ENCODE data around the gene SPTBN4.
"Not testable (repeated sequence)": the region's sequence is repeated elsewhere in the genome, so short reads cannot be mapped to it uniquely, and the experiment has no call there.

The SPTBN4 gene

DNA sequence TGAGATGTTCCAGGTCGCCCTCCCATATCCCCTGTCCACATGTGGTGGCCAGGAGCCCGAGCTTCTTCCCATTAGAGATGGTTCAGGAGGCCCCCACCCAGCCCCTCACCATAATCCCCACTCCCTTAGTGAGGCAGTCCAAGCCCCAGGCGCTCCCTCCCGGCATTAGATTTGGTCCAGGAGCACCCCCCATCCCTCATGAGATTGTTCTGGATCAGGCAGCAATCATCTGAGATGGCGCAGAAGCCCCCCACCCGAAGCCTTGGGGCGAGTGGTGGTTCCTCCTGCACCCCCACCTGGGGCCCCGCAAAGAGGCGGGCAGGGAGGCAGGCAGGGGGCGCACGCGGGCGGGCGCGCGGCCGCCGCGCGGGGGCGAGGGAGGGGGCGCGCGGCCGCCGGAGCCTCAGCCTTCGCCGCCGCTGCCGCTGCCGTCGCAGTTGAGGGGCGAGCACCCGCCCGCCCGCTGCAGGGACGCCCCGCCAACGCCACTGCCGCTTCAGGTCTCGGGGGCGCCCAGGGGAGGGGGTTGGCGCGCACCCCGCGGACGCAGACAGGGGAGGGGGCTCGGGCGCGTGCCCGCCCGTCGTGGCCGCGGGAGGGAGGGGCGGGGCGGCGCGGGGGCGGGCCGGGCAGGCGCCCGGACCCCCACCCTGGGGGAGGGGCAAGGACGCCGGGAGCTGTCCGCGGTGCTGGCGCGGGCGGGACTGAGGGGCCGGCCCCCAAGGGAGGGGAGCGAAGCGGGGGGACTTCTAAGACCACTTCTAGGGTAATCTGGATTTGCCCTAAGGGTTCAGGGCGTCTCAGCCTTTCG lies 63.5 kb downstream of the SPTBN4 start:
- no peak overlapping the region for H3K4me3 ChIP-seq (ENCODE audit: low read length)
- no peak for TF ChIP-seq ZNF274 (IDR thresholded peaks at IDR 0.05; ENCODE audit: low read depth, low read length)

DNA sequence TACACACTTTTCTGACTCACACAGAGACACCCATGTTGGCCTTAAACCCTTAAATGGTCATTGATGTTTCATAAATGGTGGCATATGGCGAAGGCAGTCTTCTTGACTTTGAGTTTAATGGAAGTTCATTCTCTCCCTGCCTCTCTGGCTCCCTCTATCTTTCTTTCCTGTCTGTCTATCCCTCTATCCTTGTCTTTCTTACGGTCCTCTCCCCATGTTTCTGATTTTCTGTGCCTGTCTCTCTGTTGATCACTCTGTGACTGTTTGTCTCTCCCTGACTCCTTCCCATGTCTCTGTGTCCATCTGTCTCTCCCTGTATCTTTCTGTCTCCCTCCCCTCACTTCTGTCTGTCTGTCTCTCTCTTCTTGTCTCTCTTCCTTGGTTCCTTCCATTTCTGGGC lies 66.7 kb downstream of the SPTBN4 start:
- TF ChIP-seq ZNF274 (IDR thresholded peaks at IDR 0.05; ENCODE audit: low read depth, low read length) = no peak
- H3K4me3 ChIP-seq (ENCODE audit: low read length) = no peak overlapping the region

DNA sequence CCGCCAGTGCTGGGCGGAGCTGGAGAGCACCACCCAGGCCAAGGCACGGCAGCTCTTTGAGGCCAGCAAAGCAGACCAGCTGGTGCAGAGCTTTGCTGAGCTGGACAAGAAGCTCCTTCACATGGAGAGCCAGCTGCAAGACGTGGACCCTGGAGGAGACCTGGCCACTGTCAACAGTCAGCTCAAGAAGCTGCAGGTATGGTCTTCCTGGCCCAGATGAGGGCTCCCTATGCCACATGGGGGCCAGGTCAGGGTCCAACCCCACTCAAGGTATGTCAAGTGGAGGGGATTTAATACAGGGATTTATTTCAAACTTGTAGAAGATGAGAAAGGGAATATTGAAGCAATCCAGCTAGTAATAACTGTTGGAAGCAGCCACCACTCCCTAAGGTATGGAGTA lies 67.3 kb downstream of the SPTBN4 start:
- TF ChIP-seq ZNF274 (IDR thresholded peaks at IDR 0.05; ENCODE audit: low read depth, low read length) = no peak
- H3K4me3 ChIP-seq (ENCODE audit: low read length) = no peak overlapping the region

DNA sequence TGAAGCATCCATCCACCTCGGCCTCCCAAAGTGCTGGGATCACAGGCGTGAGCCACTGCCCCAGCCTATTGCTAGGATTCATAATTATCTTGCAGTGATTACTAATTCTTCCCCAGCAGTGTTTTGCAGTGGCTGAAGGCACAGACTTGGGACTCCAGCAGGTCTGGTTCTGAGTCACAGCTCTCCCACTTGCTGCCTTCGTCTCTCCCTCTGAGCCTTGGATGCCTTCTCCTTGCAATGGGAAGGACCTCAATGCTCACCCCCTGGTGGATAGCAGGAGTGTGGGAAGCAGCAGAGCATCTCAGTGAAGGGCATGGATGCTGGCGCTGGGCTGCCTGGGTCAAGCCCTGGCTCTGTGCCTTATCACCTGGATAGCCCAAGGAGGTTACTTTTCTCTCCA lies 72.3 kb downstream of the SPTBN4 start:
- H3K4me3 ChIP-seq (ENCODE audit: low read length) = no peak overlapping the region
- no peak for TF ChIP-seq ZNF274 (IDR thresholded peaks at IDR 0.05; ENCODE audit: low read depth, low read length)

DNA sequence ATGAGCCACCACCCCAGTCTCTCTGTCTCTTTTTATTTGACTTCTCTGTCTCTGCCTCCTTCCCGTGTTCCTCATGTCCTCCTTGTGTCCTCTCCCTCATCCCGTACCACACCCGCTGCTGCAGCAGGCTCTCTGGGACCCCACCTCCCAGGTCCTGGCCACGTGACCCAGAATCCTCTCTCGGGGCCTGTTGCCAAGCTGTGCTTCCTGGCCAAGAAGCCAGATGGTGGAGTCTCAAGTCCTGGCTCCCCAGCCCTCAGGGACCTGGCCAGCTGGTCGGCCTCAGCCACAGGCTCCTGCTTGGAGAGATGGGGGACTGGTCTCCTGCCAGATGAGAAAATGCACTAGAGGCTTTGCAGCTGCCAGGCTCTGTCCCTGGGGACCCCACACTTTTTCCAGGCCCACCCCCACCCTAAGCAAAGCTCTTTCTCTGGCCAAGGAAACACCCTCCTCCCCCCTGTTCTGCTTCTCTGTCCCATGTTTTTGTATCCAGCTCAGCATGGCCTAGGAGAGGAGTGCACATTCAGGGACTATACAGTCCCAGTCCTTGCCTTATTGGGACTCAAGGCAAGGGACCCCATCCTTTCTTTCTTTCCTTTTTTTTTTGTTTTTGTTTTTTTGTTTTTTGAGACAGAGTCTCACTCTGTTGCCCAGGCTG lies 75.5 kb downstream of the SPTBN4 start:
- no peak for TF ChIP-seq ZNF274 (IDR thresholded peaks at IDR 0.05; ENCODE audit: low read depth, low read length)
- no peak overlapping the region for H3K4me3 ChIP-seq (ENCODE audit: low read length)

DNA sequence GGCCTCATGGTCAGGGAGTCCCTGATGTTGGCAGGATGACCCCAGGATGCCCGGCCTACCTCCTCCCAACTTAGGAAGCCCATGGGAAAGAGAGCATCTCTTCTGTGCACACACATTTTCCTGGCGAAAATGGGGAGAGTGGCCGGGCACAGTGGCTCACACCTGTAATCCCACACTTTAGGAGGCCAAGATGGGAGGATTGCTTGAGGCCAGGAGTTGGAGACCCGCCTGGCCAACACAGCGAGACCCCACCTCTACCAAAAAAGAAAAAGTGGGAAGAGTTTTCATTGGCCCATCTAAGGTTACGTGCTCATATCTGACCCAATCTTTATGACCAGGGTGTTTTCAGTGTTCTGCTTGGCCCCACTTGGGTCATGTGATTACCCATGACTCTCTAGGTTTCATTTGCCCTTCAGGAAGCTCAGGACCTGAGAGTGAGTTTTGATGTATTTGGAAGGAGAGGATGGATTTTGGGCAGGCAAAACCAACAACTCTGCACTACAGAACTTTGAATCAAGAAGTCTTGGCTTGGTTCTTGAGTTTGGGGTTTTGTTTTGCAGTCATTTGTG lies 76.3 kb downstream of the SPTBN4 start:
- H3K4me3 ChIP-seq (ENCODE audit: low read length) = no peak overlapping the region
- TF ChIP-seq ZNF274 (IDR thresholded peaks at IDR 0.05; ENCODE audit: low read depth, low read length) = no peak

DNA sequence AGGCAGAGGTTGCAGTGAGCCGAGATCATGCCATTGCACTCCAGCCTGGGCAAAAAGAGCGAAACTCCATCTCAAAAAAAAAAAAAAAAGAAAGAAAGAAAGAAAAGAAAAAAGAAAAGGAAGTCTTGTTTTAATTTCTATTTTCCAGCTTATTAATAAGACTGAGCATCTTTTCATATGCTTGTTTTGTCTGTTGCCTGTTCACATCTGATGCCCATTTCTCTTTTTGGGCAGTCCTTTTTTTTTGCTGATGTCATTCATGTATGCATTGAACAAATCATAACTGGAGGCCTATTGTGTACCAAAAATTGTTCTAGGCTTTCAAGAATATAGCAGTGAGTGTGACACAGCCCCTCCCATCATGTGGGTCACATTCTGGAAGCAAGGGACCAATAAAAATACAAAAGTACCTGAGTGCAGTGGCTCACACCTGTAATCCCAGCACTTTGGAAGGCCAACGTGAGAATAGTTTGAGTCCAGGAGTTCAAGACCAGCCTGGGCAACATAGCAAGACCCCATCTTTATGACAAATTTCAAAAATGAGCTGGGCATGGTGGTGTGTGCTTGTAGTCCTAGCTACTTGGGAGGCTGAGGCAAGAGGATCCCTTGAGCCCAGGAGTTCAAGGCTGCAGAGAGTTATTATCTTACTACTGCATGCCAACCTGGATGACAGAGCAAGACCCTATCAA lies 79.5 kb downstream of the SPTBN4 start:
- not testable (repeated sequence) for H3K4me3 ChIP-seq (ENCODE audit: low read length)

DNA sequence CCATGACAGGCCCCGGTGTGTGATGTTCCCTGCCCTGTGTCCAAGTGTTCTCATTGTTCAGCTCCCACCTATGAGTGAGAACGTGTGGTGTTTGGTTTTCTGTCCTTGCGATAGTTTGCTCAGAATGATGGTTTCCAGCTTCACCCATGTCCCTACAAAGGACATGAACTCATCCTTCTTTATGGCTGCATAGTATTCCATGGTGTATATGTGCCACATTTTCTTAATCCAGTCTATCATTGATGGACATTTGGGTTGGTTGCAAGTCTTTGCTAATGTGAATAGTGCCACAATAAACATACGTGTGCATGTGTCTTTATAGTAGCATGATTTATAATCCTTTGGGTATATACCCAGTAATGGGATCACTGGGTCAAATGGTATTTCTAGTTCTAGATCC lies 80.4 kb downstream of the SPTBN4 start:
- not testable (repeated sequence) for H3K4me3 ChIP-seq (ENCODE audit: low read length)

DNA sequence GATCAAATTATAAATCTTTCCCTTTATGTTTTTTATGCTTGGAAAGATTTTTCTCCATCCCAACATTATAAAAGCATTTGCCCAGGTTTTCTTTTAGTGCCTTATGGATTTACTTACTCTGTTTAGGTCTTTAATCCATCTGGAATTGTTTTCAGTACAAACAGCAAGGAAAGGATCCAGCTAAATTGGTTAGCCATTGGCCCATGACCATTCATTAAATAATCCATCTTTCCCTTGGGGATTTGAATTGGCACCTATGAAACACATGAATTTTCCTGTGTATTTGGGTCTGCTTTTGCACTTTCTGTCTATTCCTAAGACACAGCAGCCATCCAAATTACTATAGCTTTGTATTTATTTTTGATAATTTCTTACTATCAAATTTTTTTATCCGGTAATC lies 81.0 kb downstream of the SPTBN4 start:
- H3K4me3 ChIP-seq (ENCODE audit: low read length) = no peak overlapping the region
- TF ChIP-seq ZNF274 (IDR thresholded peaks at IDR 0.05; ENCODE audit: low read depth, low read length) = no peak

DNA sequence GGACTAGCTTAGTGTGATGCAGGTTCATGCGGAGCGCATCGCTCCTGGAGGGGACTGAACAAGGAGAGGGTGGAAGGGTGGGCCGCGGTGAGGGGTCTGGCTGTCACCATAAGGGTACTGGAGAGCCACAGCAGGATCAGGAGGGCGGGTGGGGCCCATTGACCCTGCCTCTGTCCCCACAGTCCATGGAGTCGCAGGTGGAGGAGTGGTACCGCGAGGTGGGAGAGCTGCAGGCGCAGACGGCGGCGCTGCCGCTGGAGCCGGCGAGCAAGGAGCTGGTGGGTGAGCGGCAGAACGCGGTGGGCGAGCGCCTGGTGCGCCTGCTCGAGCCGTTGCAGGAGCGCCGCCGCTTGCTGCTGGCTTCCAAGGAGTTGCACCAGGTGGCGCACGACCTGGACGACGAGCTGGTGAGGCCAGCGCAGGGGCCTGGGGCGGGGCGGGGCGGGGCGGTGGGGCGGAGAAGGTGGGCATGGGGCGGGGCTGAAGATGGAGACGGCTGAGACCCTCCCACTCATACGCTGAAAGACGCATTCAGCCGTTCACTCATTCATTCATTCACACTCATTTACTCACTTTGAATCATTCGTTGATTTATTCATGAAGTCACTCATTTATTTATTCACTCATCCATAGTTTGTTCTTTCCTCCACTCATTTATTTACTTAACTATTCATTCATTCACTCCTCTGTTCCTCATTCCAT lies 82.4 kb downstream of the SPTBN4 start:
- H3K4me3 ChIP-seq (ENCODE audit: low read length) = no peak overlapping the region
- no peak for TF ChIP-seq ZNF274 (IDR thresholded peaks at IDR 0.05; ENCODE audit: low read depth, low read length)

DNA sequence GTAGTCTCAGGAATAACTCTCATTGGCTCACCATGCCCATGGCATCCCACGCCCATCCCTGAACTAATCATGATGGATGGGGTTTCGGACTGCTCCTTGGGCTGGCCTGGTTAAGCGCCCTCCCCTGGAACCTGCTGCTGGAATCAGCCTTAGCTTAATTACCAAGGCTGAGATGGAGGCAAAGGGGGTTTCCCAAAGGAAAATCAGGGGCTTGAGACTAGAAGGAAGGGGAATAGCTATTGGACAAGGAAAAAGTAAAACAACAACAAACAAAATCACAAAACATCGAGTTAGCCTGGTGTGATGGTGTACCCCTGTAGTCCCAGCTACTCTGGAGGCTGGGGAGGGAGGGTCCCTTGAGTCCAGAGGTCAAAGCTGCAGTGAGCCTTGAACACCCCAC lies 84.2 kb downstream of the SPTBN4 start:
- no peak overlapping the region for H3K4me3 ChIP-seq (ENCODE audit: low read length)
- no peak for TF ChIP-seq ZNF274 (IDR thresholded peaks at IDR 0.05; ENCODE audit: low read depth, low read length)

DNA sequence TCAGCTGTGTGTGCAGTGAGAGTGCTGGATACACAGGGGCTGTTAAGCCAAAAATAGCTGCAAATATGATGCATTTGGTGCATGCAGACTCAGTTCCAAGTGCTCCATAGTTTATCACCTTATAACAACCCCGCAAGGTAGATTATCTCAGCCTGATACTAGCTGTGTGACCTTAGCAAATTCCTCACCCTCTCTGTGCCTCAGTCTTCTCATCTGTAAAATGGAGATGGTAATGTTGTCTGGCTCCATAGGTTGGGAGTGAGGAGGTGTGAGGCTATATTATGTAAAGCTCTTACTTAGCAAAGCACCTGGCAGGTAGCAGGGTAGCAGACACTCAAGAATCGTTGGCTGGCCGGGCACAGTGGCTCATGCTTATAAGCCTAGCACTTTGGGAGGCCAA lies 86.0 kb downstream of the SPTBN4 start:
- TF ChIP-seq ZNF274 (IDR thresholded peaks at IDR 0.05; ENCODE audit: low read depth, low read length) = no peak
- H3K4me3 ChIP-seq (ENCODE audit: low read length) = no peak overlapping the region

DNA sequence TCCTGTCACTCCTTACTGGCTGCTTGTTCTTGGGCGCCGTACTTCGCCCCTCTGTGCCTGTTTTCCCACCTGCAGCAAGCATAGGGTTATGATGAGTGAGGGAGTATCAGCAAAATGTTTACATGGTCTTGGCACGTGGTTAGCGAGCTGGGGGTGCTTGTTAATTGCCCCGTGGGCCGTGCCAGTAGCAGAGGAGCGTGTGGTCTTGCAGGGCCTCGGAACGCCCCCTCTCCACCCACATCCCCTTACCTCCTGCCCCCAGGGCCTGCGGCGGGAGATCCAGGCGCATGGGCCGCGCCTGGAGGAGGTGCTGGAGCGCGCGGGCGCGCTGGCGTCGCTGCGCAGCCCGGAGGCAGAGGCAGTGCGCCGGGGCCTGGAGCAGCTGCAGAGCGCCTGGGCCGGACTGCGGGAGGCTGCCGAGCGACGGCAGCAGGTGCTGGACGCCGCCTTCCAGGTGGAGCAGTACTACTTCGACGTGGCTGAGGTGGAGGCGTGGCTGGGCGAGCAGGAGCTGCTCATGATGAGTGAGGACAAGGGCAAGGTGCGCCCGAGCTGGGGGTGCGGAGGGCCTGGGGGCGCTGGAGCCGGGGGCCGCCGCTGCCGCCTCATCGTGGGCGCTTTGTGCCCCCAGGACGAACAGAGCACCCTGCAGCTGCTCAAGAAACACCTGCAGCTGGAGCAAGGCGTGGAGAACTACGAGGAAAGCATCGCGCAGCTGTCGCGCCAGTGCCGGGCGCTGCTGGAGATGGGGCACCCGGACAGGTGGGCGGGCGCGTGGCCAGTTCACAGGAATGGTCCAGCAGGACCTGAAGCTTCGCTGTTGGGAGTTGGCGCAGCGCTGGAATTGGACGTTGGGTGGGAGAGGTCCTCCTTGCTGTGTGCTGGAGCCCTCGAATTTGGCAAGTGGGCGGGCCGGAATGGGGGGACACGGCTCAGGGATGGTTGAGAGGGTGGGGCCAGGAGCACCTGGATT lies 87.4 kb downstream of the SPTBN4 start:
- no peak for TF ChIP-seq ZNF274 (IDR thresholded peaks at IDR 0.05; ENCODE audit: low read depth, low read length)
- H3K4me3 ChIP-seq (ENCODE audit: low read length) = no peak overlapping the region

Data from GM08714 (cell line).